ENCODE measurements around the gene CGREF1.
"Not testable (repeated sequence)": the region's sequence is repeated elsewhere in the genome, so short reads cannot be mapped to it uniquely, and the experiment has no call there.

Gene CGREF1

GRCh38 chr2:27122791-27123190 lies 3.9 kb upstream of the CGREF1 start:
- TF ChIP-seq CTCF (conservative IDR thresholded peaks at IDR 0.05; ENCODE audit: low read length) = no peak
- DNase-seq (ENCODE audit: low read depth) = no peak
- no peak overlapping the region for H3K4me3 ChIP-seq (ENCODE audit: low read length)

GRCh38 chr2:27121906-27122305 lies 3.0 kb upstream of the CGREF1 start:
- H3K4me3 ChIP-seq (ENCODE audit: low read length) = no peak overlapping the region
- no peak for DNase-seq (ENCODE audit: low read depth)
- no peak for TF ChIP-seq CTCF (conservative IDR thresholded peaks at IDR 0.05; ENCODE audit: low read length)

- DNase-seq (ENCODE audit: low read depth) = not testable (repeated sequence)
- peak overlapping the region; percentile 52 for H3K4me3 ChIP-seq (ENCODE audit: low read length)
These were observed 372 bp upstream of the CGREF1 start for GRCh38 chr2:27119330-27119670.

- no peak for DNase-seq (ENCODE audit: low read depth)
- H3K4me3 ChIP-seq (ENCODE audit: low read length) = peak overlapping the region; percentile 49
- TF ChIP-seq CTCF (conservative IDR thresholded peaks at IDR 0.05; ENCODE audit: low read length) = no peak
These were observed 868 bp downstream of the CGREF1 start for GRCh38 chr2:27117995-27118524.

GRCh38 chr2:27115519-27115918 lies 3.4 kb downstream of the CGREF1 start:
- no peak overlapping the region for H3K4me3 ChIP-seq (ENCODE audit: low read length)
- TF ChIP-seq CTCF (conservative IDR thresholded peaks at IDR 0.05; ENCODE audit: low read length) = no peak
- DNase-seq (ENCODE audit: low read depth) = no peak

- H3K4me3 ChIP-seq (ENCODE audit: low read length) = not testable (repeated sequence)
These were observed 7.4 kb downstream of the CGREF1 start for GRCh38 chr2:27111392-27112078.

GRCh38 chr2:27110603-27111352 lies 8.2 kb downstream of the CGREF1 start:
- not testable (repeated sequence) for H3K4me3 ChIP-seq (ENCODE audit: low read length); DNase-seq (ENCODE audit: low read depth)

More at GRCh38 chr2:27111392-27112078, 7.4 kb downstream of the CGREF1 start:
- not testable (repeated sequence) for DNase-seq (ENCODE audit: low read depth)

- TF ChIP-seq CTCF (conservative IDR thresholded peaks at IDR 0.05; ENCODE audit: low read length) = no peak
- DNase-seq (ENCODE audit: low read depth) = no peak
- H3K4me3 ChIP-seq (ENCODE audit: low read length) = no peak overlapping the region
These were observed 9.8 kb downstream of the CGREF1 start for GRCh38 chr2:27109083-27109482.
